Measurements from ENCODE around the gene THOC7.

DNA sequence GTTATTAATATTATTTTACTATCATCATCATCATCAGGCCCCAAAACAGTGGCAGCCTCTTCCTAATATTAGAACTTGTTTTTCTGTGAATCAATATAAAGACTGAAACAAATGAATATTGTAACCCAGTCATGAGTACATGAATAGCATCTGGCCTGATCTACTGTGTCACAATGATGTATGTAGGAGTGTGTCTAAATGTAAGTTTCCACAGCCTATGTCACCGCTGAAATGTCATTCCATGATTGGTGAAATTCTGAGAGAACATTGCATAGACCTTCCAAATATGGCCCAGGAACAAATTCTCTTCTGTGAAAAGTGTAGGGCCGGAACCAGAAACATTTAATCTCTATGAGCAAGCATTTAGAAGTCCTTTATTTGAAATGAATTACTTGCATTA is 65.1 kb downstream of the THOC7 start:
- TF ChIP-seq, protein P1, sequence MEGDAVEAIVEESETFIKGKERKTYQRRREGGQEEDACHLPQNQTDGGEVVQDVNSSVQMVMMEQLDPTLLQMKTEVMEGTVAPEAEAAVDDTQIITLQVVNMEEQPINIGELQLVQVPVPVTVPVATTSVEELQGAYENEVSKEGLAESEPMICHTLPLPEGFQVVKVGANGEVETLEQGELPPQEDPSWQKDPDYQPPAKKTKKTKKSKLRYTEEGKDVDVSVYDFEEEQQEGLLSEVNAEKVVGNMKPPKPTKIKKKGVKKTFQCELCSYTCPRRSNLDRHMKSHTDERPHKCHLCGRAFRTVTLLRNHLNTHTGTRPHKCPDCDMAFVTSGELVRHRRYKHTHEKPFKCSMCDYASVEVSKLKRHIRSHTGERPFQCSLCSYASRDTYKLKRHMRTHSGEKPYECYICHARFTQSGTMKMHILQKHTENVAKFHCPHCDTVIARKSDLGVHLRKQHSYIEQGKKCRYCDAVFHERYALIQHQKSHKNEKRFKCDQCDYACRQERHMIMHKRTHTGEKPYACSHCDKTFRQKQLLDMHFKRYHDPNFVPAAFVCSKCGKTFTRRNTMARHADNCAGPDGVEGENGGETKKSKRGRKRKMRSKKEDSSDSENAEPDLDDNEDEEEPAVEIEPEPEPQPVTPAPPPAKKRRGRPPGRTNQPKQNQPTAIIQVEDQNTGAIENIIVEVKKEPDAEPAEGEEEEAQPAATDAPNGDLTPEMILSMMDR (IDR thresholded peaks at IDR 0.05): no peak
- TF ChIP-seq POLR2A (IDR thresholded peaks at IDR 0.05): no peak
